Vagina (tissue), 2 donors: ENCODE measurements around the gene UTP14A. TPM values are rescaled to one million over a fixed set of nuclear protein-coding genes. Genes with fewer than 3 reads are reported as not detected.

Source experiments
- DNase-seq, 2 donors: peaks; one replicate each; pipeline ENCODE4 v3.0.0-alpha.2; 2017; ENCODE audit errors: extremely low spot score in 2 of 2
- H3K27ac ChIP-seq: fragments of 200-600 bp; sonication (generic); one replicate; pipeline ENCODE4 v1.5.1; 2019
- H3K27me3 ChIP-seq: fragments of 200-600 bp; sonication (generic); one replicate; pipeline ENCODE4 v1.5.1; 2019
- H3K36me3 ChIP-seq, 2 donors: fragments of 200-600 bp; sonication (generic); one replicate each; pipeline ENCODE4 v1.5.1; 2017 to 2019
- H3K4me1 ChIP-seq: fragments of 200-600 bp; sonication (generic); one replicate; pipeline ENCODE4 v1.5.1; 2019
- H3K4me3 ChIP-seq, 2 donors: fragments of 200-600 bp; sonication (generic); 1 replicate in 1 of 2; 2 replicates in 1 of 2; pipeline ENCODE4 v1.5.1; 2016 to 2019
- H3K9me3 ChIP-seq: fragments of 200-600 bp; sonication (generic); one replicate; pipeline ENCODE4 v1.5.1; 2019
- CTCF ChIP-seq, 3 experiments: fragments of 450-650 bp in 2 of 3; fragments of 200-600 bp in 1 of 3; sonication (generic) in 1 of 3; IDR thresholded peaks; one replicate each; pipeline ENCODE4 v1.5.1; 2017 to 2019; ENCODE audit warnings: antibody characterized with exemption in 3 of 3, mild to moderate bottlenecking in 2 of 3, moderate library complexity in 2 of 3
- POLR2A ChIP-seq, 2 donors: fragments of 450-650 bp; IDR thresholded peaks; one replicate each; pipeline ENCODE4 v1.6.1; 2017; ENCODE audit warnings: antibody characterized with exemption in 2 of 2, mild to moderate bottlenecking in 2 of 2, moderate library complexity in 2 of 2
- POLR2AphosphoS5 ChIP-seq, 2 donors: sonication (generic); formaldehyde crosslinking; IDR thresholded peaks; one replicate each; pipeline ENCODE4 v1.9.0; 2017; ENCODE audit warnings: antibody characterized with exemption in 2 of 2, mild to moderate bottlenecking in 2 of 2, low read depth in 1 of 2; ENCODE audit not compliant: insufficient read depth in 1 of 2
- intact Hi-C: fragments of 100-400 bp; cut with DNase I; formaldehyde crosslinking; loops from one replicate; pipeline ENCODE4 v1.15.1; 2023
- total RNA-seq: library from RNA; depleted of rRNA; stranded (reverse); fragments of >200 nt; gene quantifications from one replicate; pipeline ENCODE4 v1.2.3, GENCODE V29; 2016

Gene UTP14A
- total RNA-seq, 1 donor from 2014 or later: 9.8 TPM

DNA sequence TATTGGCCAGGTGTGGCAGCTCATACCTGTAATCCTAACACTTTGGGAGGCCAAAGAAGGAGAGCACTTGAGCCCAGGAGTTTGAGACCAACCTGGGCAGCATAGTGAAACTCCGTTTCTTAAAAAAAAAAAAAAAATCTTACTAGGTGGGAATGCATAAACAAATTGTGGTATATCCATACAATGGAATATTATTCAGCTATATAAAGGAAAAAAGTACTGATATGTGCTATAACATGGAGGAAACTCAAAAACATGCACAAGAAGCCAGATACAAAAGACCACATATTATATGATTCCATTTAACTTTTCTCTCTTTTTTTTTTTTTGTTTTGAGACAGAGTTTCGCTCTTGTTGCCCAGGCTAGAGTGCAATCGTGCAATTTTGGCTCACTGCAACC, 63.0 kb downstream of the UTP14A start:
- H3K4me3 ChIP-seq: no peak overlapping the region
- DNase-seq: no peak
- H3K27ac ChIP-seq: no peak overlapping the region
- no peaks in the 10 kb centered on the region for H3K27me3 ChIP-seq
- no peaks in the 10 kb centered on the region for H3K9me3 ChIP-seq
- H3K36me3 ChIP-seq: no peaks in the 10 kb centered on the region
- intact Hi-C loops: no loop called here
- H3K4me1 ChIP-seq: no peaks in the 10 kb centered on the region
- no peak for TF ChIP-seq CTCF (IDR thresholded peaks at IDR 0.05)
- TF ChIP-seq POLR2A (IDR thresholded peaks at IDR 0.05): no peak

GRCh38 chrX:129976441-129976840, 70.5 kb downstream of the UTP14A start:
- Histone ChIP-seq H3K9me3 (no peaks in the 10 kb centered on the region), H3K27me3 (no peaks in the 10 kb centered on the region), H3K4me3 (no peak overlapping the region), H3K27ac (no peak overlapping the region), H3K4me1 (no peaks in the 10 kb centered on the region), H3K36me3 (no peaks in the 10 kb centered on the region)
- TF ChIP-seq POLR2AphosphoS5 (IDR thresholded peaks at IDR 0.05; ENCODE audit: insufficient read depth in 1 of 2, low read depth in 1 of 2) (no peak), POLR2A (IDR thresholded peaks at IDR 0.05) (no peak), CTCF (IDR thresholded peaks at IDR 0.05) (no peak)
- no peak for DNase-seq
- intact Hi-C loops: no loop called here

Other genes starting within 250 kb of the UTP14A start
- gene XPNPEP2, start 167.2 kb upstream of the UTP14A start, total RNA-seq: 22.3 TPM
- 14.0 TPM for gene SASH3, start 126.2 kb upstream of the UTP14A start, total RNA-seq
- 19.2 TPM for gene ZDHHC9, start 62.3 kb upstream of the UTP14A start, total RNA-seq
- gene BCORL1, start 76.5 kb downstream of the UTP14A start, total RNA-seq: 6.1 TPM
- 14.7 TPM for gene ELF4, start 204.3 kb downstream of the UTP14A start, total RNA-seq